ENCODE measurements around the gene APEH. TPM values are rescaled to one million over a fixed set of nuclear protein-coding genes. Genes with fewer than 3 reads are reported as not detected.

Gene APEH
- total RNA-seq, 1 donor from 2014 or later = 141 TPM

DNA sequence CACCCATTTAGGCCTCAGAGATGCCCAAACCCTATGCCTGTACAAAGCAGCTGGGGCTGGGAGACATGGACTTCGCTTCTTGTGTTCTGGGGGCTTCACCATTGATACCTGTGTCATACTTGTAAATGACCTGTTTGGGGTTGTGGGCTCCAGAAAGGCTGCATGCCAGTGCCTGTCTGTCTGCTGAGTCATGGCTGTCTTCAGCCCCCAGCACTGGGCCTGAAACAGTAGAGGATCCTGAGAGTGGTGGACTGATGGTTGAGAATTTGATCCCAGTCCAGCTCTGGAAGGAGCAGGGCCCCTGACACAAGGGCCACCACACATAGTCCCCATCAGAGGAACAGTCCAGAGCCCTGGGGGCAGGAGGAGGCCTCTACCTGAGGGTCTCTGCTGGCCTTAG lies 24.6 kb upstream of the APEH start:
- Mint-ChIP-seq H3K4me3 (no peak overlapping the region), H3K36me3 (no peaks in the 10 kb centered on the region), H3K9me3 (no peaks in the 10 kb centered on the region), H3K27ac (no peak overlapping the region), H3K4me1 (ENCODE audit: unreplicated experiment) (peaks cover 5% of the 10 kb centered on the region), H3K27me3 (no peaks in the 10 kb centered on the region)
- TF ChIP-seq, protein P1, sequence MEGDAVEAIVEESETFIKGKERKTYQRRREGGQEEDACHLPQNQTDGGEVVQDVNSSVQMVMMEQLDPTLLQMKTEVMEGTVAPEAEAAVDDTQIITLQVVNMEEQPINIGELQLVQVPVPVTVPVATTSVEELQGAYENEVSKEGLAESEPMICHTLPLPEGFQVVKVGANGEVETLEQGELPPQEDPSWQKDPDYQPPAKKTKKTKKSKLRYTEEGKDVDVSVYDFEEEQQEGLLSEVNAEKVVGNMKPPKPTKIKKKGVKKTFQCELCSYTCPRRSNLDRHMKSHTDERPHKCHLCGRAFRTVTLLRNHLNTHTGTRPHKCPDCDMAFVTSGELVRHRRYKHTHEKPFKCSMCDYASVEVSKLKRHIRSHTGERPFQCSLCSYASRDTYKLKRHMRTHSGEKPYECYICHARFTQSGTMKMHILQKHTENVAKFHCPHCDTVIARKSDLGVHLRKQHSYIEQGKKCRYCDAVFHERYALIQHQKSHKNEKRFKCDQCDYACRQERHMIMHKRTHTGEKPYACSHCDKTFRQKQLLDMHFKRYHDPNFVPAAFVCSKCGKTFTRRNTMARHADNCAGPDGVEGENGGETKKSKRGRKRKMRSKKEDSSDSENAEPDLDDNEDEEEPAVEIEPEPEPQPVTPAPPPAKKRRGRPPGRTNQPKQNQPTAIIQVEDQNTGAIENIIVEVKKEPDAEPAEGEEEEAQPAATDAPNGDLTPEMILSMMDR (conservative IDR thresholded peaks at IDR 0.05) = no peak
- DNase-seq (ENCODE audit: extremely low spot score, unreplicated experiment) = no peak

DNA sequence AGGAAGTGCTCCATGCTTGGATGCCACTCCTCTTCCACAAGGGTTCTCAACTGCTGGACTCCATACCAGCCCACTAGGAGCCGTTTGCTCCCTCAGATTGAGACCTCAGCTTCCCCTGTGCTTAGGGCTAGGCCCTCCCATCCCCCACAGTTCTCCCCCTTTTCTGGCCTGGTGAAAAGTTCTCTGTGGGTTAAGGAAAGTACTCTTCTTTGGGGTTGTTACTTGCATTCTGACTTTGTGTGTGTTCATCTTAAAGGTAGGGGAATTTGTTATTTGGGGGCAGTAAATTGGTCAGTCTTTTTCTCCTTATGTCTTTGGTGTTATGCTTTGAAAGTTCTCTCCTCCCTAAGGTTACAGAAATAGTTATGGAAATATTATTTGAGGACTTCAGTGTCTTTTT lies 24.0 kb upstream of the APEH start:
- no peak overlapping the region for H3K4me3 Mint-ChIP-seq
- H3K27me3 Mint-ChIP-seq = no peaks in the 10 kb centered on the region
- no peaks in the 10 kb centered on the region for H3K9me3 Mint-ChIP-seq
- peaks cover 5% of the 10 kb centered on the region for H3K4me1 Mint-ChIP-seq (ENCODE audit: unreplicated experiment)
- no peak for DNase-seq (ENCODE audit: extremely low spot score, unreplicated experiment)
- H3K36me3 Mint-ChIP-seq = no peaks in the 10 kb centered on the region
- H3K27ac Mint-ChIP-seq = no peak overlapping the region
- TF ChIP-seq, protein P1 (conservative IDR thresholded peaks at IDR 0.05) = no peak

DNA sequence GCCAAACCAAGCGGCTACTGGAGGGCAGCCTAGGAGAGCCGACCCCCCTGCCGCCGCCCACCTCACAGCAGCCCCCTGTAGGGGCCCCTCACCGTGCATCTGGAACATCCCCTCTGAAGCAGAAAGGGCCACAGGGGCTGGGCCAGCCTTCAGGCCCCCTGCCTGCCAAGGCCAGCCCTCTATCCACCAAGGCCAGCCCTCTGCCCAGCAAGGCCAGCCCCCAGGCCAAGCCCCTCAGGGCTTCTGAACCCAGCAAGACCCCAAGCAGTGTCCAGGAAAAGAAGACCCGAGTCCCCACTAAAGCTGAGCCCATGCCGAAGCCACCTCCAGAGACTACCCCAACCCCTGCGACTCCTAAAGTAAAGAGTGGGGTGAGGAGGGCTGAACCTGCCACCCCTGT lies 23.5 kb upstream of the APEH start:
- H3K27me3 Mint-ChIP-seq = no peaks in the 10 kb centered on the region
- no peak overlapping the region for H3K27ac Mint-ChIP-seq
- no peaks in the 10 kb centered on the region for H3K9me3 Mint-ChIP-seq
- no peak overlapping the region for H3K4me3 Mint-ChIP-seq
- TF ChIP-seq, protein P1 (conservative IDR thresholded peaks at IDR 0.05) = no peak
- no peaks in the 10 kb centered on the region for H3K36me3 Mint-ChIP-seq
- no peak for DNase-seq (ENCODE audit: extremely low spot score, unreplicated experiment)
- H3K4me1 Mint-ChIP-seq (ENCODE audit: unreplicated experiment) = peaks cover 5% of the 10 kb centered on the region

DNA sequence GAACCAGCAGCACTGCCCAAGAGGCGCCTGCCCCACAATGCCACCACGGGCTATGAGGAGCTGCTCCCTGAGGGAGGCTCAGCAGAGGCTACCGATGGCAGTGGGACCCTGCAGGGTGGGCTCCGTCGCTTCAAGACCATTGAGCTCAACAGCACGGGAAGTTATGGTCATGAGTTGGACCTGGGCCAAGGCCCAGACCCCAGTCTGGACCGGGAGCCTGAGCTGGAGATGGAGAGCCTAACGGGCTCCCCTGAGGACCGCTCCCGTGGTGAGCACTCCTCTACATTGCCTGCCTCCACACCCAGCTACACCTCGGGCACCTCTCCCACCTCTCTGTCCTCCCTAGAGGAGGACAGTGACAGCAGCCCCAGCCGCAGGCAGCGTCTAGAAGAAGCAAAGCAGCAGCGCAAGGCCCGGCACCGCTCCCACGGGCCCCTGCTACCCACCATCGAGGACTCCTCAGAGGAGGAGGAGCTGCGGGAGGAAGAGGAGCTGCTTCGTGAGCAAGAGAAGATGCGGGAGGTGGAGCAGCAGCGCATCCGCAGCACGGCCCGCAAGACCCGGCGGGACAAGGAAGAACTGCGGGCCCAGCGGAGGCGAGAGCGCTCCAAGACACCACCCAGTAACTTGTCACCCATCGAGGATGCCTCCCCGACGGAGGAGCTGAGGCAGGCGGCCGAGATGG lies 21.8 kb upstream of the APEH start:
- Mint-ChIP-seq H3K27me3 (no peaks in the 10 kb centered on the region), H3K9me3 (no peaks in the 10 kb centered on the region), H3K27ac (no peak overlapping the region), H3K4me1 (ENCODE audit: unreplicated experiment) (peaks cover 5% of the 10 kb centered on the region), H3K4me3 (no peak overlapping the region), H3K36me3 (no peaks in the 10 kb centered on the region)
- no peak for DNase-seq (ENCODE audit: extremely low spot score, unreplicated experiment)
- TF ChIP-seq, protein P1 (conservative IDR thresholded peaks at IDR 0.05) = no peak

DNA sequence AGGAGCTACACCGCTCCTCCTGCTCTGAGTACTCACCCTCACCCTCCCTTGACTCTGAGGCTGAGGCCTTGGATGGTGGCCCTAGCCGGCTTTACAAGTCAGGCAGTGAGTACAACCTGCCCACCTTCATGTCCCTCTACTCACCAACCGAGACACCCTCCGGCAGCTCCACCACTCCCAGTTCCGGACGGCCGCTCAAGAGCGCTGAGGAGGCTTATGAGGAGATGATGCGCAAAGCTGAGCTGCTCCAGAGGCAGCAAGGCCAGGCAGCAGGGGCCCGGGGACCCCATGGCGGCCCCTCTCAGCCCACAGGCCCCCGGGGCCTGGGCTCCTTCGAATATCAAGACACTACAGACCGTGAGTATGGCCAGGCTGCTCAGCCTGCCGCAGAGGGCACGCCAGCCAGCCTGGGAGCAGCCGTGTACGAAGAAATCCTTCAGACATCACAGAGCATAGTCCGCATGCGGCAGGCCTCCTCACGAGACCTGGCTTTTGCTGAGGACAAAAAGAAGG lies 21.2 kb upstream of the APEH start:
- H3K4me3 Mint-ChIP-seq = no peak overlapping the region
- no peaks in the 10 kb centered on the region for H3K36me3 Mint-ChIP-seq
- H3K27me3 Mint-ChIP-seq = no peaks in the 10 kb centered on the region
- H3K9me3 Mint-ChIP-seq = no peaks in the 10 kb centered on the region
- peaks cover 5% of the 10 kb centered on the region for H3K4me1 Mint-ChIP-seq (ENCODE audit: unreplicated experiment)
- H3K27ac Mint-ChIP-seq = no peak overlapping the region
- DNase-seq (ENCODE audit: extremely low spot score, unreplicated experiment) = no peak
- TF ChIP-seq, protein P1 (conservative IDR thresholded peaks at IDR 0.05) = no peak

All from type B pancreatic cell (in vitro differentiated cells).